NCI-H2227 treated with DMSO at 0.1 percent for 48 hours (cell line): ENCODE measurements around the gene PRKCSH.
"Not testable (repeated sequence)": the region's sequence is repeated elsewhere in the genome, so short reads cannot be mapped to it uniquely, and the experiment has no call there.

Experiments
- DNase-seq: peaks from one replicate; lab custom pipeline; 2025; lab: John Stamatoyannopoulos, UW

The PRKCSH gene, protein sequence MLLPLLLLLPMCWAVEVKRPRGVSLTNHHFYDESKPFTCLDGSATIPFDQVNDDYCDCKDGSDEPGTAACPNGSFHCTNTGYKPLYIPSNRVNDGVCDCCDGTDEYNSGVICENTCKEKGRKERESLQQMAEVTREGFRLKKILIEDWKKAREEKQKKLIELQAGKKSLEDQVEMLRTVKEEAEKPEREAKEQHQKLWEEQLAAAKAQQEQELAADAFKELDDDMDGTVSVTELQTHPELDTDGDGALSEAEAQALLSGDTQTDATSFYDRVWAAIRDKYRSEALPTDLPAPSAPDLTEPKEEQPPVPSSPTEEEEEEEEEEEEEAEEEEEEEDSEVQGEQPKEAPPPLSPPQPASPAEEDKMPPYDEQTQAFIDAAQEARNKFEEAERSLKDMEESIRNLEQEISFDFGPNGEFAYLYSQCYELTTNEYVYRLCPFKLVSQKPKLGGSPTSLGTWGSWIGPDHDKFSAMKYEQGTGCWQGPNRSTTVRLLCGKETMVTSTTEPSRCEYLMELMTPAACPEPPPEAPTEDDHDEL

DNA sequence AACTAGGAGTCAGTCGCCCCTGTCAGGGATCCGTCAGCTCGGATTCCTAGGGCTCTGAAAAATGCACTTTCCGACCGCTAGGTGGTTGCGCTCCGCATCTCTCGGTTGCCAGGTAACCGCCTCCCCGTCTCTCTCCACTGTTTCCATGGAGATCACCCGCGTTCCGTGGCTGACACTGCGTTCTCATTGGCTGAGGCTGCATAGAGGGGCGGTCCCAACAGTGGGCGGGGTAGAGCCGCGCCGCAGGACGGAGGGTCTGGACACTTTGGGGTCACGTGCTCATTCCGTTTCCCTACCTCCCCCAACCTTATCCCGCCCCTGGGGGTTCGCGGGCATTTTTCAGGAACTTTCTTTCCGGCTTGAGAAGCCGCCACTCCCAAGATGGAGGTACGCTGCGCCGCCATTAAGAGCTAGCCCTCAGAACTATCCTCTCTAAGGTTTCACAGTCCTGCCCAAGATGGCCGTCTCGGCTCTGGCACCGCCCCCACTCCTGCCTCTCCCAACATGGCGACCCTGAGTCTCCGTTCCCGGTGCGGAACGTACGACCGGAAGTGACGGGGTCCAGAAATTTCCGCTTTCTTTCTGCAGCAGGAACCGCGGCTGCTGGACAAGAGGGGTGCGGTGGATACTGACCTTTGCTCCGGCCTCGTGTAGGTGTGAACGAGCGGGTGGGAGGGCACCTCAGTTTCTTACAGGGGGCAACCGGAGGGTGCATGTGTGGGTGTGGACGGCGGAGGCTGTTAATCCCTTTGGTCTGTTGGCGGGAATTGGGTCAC lies at the start of gene PRKCSH, which contains the start of gene ODAD3:
Gene PRKCSH (plus strand): TSS at position 579 of the 776 bp plus-strand sequence. CDS start 483 bp downstream, outside the sequence.
Gene ODAD3 (minus strand): TSS at position 65 of the 776 bp plus-strand sequence. CDS start 105 bp downstream, outside the sequence.
- peak; percentile 96 for DNase-seq

- no peak for DNase-seq
Observed at GRCh38 chr19:11387162-11388034, 48.0 kb upstream of the PRKCSH start.

- DNase-seq: no peak
Observed at GRCh38 chr19:11390359-11390758, 45.1 kb upstream of the PRKCSH start.

DNA sequence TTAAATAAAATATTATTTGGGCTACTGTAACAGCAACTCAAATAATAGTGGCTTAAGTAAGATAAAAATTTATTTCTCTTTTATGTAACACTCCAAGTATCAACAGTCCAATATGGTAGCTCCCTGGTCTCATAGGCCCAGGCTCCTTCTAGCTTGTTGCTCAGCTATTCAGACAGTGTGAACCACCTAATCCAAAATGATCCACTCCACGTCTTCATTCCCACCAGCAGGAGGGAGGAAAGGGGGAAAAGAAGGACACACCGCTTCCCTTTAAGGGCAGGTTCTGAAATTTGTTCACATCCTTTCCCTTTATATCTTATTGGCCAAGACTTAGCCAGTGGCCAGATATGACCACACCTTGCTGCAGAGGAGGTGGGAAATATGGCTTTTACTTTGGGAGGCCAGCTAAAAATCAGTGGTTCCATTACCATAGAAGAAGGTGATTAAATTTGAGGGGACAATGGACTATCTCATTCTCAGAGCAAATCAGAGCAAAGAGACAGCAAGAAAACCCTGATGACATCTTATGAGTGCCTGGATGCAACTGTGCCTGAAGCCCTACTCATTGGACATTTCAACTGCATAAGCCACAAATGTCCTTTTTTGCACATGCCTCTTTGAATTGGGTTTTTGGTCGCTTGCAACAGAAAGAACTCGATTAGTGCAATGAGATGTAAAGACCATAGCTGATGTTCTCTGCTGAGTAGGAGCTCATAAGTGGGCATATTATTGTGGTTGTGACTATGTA lies 44.3 kb upstream of the PRKCSH start:
- DNase-seq: no peak

- DNase-seq: no peak
Observed at GRCh38 chr19:11397089-11397610, 38.3 kb upstream of the PRKCSH start.

DNA sequence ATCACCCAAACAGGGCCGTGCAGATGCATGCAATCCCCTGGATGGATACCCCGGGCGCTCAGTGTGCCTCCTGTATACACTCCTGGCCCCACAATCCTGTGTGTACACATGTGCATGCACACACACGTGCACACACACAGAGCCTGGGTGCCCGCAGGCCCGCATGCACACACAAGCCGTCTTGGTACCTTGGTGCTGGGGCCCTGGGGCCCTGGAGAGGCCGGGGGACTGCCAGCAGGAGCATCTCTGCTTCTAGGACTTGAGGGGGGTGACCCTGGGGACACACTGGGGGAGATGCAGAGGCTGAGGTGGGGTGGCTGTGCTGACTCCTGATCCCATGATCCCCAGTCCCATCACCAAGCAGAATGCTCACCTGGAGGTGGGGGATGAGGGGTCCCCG lies 35.8 kb upstream of the PRKCSH start:
- DNase-seq: no peak

GRCh38 chr19:11400798-11401197 lies 34.6 kb upstream of the PRKCSH start:
- DNase-seq: no peak

DNA sequence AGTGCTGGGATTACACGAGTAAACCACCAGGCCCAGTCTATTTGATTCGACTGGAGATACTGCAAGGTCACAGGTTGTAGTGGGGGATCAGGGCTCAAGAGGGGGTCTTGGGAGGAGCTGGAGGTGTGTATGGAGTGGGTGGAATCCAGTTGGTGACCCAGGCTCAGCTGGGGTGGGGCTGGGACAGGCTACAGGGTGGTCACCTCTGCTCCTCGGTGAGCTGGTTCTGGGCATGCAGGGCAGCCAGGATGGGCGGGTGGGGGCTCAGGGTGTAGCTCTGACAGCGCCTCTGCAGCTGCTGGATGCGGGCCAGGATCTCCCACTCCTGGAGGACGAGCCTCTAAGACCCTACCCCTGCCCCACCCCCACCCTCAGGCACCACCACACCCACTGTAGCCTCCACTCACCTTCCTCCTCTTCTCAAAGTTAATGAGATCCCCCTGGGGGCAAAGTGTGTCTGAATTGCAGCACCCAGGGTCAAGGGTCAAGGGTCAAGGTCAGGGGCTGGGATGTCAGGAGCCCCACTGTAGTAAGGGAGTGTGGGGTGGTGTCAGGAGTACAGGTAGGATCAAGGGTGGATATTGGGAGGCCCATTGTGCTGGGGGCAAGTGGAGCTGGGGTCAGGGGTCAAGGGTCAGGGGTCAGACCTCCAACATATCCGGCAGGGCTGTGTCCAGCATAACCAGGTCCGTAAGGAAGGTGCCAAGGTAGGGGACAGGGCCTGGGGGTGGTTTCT lies 33.5 kb upstream of the PRKCSH start:
- no peak for DNase-seq

DNA sequence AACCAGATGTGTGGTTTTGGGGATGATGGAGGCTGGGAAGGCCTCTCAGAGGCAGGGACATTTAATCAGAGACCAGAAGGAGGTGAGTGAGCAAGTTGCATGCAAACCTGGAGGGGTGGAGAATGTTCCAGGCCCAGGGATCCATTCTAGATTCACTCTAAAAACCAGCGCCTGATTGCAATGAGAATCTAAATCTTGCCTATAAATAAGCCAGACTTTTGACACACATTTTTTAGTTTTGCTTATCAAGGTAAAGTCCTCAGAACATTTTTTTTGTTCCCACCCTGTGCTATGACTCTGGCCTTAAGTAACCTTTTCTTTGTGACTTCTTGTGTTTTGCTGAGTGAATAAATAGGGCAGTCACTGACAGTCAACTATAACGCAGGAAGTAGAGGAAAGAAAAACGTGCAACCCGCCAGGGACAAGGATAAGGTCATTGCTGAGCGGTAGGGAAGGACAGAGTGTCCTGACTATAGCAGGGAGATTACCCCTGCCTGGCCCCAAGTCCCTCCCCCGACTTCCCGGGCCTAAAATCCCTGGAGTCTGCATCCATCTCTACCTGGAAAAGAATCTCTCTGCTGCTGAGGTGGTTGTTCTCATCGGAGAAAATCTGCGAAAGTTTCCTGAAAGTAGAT lies 30.7 kb upstream of the PRKCSH start:
- no peak for DNase-seq

GRCh38 chr19:11405846-11406643 lies 29.4 kb upstream of the PRKCSH start:
- no peak for DNase-seq

DNA sequence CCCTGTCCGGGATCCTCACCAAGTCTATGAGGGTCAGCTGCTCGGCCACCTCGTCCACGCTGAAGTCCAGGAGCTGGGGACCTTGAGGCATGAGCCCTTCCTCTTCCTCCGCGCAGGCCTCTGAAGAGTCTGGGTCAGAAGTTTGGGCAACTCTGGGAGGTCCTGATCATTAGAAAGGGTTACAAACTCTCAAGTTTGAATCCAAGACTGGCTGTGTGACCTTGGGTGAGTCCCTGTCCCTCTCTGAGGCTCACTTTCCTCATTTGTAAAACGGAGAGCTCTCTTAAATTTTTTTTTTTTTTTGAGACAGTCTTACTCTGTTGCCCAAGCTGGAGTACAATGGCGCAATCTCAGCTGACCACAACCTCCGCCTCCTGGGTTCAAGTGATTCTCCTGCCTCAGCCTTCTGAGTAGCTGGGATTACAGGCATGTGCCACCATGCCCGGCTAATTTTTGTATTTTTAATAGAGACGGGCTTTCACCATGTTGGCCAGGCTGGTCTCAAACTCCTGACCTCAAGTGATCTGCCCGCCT lies 28.7 kb upstream of the PRKCSH start:
- DNase-seq: not testable (repeated sequence)

GRCh38 chr19:11408591-11408990 lies 26.8 kb upstream of the PRKCSH start:
- no peak for DNase-seq

GRCh38 chr19:11410682-11411081 lies 24.8 kb upstream of the PRKCSH start:
- DNase-seq: no peak

GRCh38 chr19:11414544-11414943 lies 20.9 kb upstream of the PRKCSH start:
- DNase-seq: no peak

- DNase-seq: no peak
Observed at GRCh38 chr19:11416346-11417052, 18.9 kb upstream of the PRKCSH start.

GRCh38 chr19:11418094-11418548 lies 17.3 kb upstream of the PRKCSH start:
- no peak for DNase-seq
